22Rv1 (cell line): ENCODE data around the gene FIBCD1.

ENCODE experiments used
- ZFX ChIP-seq: fragments of 450-650 bp; IDR thresholded peaks from 2 replicates; pipeline ENCODE4 v1.6.1; 2017; ENCODE audit warnings: antibody characterized with exemption, borderline replicate concordance
- TF ChIP-seq, protein P1 (sequence below): fragments of 450-650 bp; IDR thresholded peaks from 2 replicates; pipeline ENCODE4 v1.5.1; 2017; ENCODE audit warnings: mild to moderate bottlenecking

DNA sequence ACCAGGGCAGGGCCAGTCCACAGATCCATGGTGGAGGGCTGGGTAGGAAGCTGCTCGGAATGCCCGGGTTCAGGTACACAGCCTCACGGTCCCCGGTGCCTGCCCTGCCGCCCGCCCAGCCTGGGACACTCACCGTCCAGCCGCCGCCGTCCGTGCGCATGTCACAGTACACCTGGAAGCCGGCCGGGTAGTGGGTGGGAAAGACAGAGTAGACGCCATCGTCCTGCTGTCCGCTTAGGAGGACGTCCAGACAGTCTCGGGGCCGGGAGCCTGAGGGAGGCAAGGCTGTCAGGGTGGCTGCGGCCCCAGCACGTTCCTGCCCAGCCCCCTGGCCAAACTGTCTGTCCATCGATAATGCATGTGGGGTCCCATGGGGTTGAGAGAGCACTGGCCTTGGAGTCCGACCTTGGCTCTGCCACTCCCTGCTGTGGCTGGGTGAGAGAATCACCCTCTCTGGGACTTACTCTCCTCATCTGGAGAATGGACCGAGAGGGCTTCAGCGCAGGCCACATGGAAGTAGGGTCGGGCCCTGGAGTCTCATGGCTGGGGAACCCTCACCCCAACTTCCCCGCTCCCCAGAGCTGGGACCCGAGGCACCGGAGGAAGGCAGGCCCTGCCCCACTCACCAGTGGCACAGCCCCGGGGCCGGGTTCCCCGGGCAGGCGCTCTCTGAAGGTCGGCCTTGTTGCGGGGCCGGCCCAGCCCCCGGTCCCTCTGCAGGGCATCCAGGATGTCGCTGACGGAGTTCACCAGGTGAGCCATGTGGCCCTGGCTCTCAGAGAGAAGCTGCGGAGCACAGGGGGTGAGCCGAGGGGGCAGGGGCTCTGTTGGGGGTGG, 15.2 kb downstream of the FIBCD1 start:
- TF ChIP-seq, protein P1, sequence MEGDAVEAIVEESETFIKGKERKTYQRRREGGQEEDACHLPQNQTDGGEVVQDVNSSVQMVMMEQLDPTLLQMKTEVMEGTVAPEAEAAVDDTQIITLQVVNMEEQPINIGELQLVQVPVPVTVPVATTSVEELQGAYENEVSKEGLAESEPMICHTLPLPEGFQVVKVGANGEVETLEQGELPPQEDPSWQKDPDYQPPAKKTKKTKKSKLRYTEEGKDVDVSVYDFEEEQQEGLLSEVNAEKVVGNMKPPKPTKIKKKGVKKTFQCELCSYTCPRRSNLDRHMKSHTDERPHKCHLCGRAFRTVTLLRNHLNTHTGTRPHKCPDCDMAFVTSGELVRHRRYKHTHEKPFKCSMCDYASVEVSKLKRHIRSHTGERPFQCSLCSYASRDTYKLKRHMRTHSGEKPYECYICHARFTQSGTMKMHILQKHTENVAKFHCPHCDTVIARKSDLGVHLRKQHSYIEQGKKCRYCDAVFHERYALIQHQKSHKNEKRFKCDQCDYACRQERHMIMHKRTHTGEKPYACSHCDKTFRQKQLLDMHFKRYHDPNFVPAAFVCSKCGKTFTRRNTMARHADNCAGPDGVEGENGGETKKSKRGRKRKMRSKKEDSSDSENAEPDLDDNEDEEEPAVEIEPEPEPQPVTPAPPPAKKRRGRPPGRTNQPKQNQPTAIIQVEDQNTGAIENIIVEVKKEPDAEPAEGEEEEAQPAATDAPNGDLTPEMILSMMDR, result no peak
- TF ChIP-seq ZFX, result no peak
